Measurements from ENCODE around the gene CHFR.
"Not testable (repeated sequence)": the region's sequence is repeated elsewhere in the genome, so short reads cannot be mapped to it uniquely, and the experiment has no call there.

- not testable (repeated sequence) for TF ChIP-seq POLR2AphosphoS5 (IDR thresholded peaks at IDR 0.05; ENCODE audit: low read depth, low read length); POLR2A (IDR thresholded peaks at IDR 0.05; ENCODE audit: low read depth, low read length); TAF1 (IDR thresholded peaks at IDR 0.05; ENCODE audit: borderline replicate concordance, low read depth, low read length)
Measured at GRCh38 chr12:132809391-132809790, 78.0 kb downstream of the CHFR start.

Measured in GM12892 (cell line).